Fibroblast of skin of left biceps (primary cell): ENCODE measurements around the gene VSTM2B.

ENCODE experiments used
- DNase-seq, 2 experiments: peaks; one replicate each; pipeline ENCODE4 v3.0.0-alpha.2; 2013; ENCODE audit warnings: low read depth in 2 of 2

VSTM2B gene

DNA sequence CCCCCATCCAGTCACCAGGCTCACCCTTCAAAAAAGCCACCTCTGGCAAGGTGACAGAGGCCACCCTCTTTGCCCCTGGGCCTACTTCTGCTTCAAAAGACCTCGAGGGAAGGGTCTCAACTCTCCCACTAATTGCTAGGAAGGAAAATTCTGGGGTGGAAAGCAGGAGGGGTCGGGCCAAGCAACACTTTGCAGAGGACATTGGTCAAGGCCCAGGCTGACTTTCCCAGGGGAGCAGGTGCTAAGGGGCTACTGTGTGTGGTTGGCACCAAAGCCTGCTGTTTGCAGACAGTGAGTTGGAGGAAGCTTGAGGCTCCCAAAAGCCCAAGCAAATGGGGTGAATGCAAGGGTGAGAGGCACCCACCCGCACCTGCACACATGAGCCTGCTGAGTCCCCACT, 28.6 kb upstream of the VSTM2B start:
- no peak for DNase-seq

DNA sequence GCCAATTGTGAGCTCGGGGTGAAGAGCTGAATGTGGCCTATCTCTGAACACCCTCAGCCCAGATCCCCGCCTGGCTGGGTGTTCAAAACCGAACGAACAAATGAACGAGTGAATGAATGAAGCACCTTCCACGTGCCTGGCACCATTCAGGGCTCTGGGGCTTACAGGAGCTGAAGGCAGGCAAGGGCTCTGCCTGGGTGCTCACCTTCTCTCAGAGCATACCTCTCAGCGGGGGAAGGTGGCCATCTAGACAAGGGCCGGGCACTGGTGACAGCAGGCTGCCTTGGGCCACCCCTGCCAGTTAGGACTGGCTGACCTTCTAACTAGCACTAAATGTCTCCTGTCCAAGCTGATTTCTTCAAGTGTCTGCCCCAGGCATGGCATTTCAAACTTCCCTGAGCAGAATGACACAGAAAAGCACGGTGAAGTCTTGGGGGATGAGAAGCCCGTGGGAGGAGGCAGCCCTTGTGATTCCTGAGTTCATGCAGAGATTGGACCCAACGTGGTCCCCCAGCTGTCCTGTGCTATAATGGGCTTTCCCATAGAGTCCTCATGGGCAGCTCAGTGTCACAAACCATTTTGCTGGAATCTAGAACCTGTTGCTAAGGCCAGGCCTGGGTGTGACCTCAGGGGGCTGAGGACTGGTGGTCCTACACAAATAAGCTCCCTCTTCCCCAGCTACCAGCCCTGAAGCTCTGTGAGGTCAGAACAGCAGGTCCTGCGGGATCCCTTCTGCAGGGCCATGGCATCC, 27.9 kb upstream of the VSTM2B start:
- no peak for DNase-seq

DNA sequence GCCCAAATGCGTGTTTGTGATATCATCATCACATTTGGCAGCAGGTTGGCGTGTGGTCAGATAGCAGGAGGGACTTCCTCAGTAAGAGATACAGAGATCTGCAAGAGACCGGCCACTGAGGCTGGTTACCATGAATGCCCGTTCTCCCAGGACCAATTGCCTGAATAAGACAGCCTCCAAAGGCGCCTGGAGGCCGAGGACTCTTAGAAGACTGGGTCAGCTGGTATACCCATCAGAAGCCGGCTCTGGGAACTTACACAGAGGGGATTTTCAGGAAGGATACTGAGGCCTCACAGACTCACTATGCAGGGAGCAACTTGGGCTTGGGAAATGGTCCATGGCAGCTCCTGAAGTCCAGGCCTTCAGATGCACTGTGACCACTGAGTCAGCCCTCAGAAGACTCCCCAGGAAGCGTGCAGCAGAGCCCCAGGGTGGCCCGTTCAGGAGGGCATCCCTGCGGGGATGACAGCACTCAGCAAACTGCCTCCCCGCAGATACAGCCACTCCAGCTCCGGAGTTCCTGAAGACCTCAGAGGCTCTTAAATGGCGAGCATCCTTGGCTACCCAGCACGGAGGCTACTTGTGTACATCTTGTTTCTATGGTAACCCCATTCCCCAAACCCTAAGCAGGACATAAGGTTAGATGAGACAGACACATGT, 26.4 kb upstream of the VSTM2B start:
- no peak for DNase-seq

DNA sequence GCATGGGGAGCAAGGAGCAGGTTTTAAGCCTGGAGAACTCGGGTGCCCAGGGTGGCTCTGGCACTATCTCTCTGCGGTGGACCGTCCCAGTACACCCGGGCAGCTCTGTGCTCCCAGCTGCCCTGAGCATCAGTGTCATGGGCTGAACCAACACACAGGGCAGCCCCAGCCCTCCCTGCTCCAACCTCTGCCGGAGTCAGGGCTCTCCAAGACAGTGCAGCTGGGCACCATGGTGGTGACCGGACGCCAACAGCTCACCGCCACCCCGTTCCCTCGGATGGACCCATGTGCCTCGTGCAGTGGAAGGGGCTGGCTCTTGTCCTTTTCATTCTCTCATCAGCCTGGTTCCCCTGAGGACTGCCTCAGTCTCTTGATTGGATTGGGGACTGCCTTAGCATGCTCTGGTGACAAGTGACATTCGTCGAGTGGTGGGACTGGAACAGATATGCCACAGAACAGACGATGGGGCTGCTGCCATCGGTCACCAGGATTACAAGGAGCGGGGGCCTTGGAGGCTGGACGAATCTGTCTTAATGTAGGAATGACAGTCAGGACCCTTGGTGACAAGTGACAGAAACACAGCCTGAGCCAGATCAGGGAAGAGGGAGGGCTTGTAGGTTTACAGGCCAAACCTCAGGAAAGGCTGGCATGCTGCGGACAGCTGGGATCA, 25.7 kb upstream of the VSTM2B start:
- DNase-seq = no peak

DNA sequence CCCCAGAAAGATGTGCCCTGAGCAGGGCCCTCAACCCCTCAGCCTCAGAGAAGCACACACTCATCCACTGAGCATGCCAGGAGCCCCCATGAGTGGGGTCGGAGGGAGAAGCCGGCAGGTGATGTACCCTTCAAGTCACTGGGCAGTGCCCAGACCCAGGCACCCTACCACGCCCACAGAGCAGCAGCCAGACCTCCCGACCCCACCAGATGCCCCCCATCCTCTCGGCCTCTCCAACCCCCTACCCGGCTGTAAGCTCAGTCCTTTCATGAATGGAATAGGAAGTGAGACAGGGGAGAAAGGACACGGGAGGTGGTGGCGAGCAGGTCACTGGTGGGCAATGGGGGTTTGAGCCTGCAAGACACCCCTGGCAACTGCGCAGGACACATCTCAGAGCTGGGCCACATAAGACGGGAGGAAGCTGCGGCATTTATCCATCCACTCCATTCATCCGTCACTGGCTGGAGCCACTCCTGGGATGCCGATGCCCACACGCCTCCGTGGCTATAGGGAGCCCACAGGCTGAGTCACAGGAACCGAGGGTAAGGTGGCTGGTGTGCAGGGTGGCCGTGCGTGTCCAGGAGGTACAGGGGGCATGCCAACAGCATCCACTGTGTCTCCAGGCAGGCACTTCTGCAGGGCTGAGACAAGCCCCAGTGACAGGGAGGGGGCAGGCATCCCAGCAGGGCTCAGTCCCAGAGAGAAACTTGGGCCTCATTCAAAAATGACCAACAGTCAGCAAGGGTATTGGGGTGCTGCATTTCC, 23.8 kb upstream of the VSTM2B start:
- no peak for DNase-seq

DNA sequence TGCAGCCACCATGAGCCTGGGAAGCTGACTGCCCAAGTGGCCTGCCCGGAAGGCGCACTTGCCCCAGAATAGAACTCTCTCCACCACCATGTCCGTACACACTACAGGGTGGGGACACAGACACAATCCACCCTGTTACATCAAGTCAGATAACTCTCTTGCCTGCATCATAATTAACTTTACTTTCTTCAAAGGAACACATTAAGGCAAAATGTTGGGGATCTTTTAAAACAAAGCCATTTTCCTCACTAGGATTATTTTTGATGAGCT, 23.3 kb upstream of the VSTM2B start:
- DNase-seq = no peak

DNA sequence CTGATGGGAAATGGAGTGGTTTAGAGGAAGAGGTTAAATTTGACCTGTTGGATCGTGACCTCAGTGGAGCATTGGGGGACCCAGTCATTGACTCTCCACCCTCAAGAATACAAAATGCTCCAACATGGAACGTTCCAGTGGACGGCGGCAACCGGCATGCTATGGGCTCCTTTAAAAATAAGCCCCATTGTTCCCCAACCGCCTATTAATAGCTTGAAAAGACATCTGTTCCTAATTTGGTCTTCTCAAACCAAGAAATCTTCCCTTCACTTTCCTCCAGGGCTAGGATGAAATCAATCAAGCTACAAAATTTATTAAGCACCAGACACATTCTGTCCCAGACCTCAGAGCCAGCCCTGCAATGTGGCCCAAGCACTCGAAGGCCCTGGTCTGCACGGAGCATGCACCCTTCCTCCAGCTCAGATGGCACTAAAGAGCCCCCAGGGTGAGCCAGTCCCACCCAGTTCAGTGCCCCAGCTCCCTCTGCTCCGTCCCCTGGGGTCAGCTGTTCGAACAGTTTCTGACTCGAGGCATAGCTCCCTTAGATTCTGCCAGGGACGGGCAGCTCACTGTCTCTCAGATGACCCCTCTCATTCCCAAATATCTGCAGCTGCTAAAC, 22.5 kb upstream of the VSTM2B start:
- DNase-seq = no peak

DNA sequence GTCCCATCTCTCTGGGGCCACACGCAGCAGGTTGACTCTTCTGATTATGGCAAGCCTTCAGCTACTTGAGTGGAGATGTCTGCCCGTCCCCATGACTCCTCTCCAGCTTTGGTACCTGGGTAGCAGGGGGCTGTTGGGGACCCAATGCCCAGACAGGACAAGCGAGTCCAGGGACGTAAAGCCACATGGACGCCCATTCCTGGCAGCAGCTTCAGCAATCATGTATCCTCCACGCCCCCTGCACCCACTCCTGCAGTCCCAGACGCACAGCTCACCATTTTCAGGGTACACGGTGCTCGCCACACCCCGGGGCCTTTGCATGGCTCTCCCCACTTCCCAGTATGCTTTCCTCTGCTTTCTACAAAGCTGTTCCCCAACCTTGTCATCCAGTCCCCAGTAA, 22.0 kb upstream of the VSTM2B start:
- DNase-seq = no peak

DNA sequence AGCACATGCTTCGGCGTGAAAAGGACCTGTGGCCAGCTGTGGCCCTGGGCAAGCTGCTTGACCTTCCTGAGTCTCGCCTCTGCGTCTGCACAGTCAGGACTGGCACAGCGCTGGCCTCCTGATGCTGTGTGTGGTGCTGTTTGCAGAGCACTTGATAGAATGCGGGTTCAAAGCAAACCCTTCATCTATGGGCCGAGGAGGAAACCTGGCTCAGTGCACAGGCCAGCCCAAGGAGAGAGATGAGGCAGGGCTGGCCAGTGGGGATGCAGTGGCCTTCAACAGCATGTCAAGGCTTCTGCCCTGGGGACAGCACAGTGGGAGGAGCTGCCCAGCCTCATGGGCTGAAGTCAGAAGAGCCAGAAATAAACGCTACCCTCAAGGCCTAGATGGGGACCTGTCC, 21.3 kb upstream of the VSTM2B start:
- DNase-seq = no peak

DNA sequence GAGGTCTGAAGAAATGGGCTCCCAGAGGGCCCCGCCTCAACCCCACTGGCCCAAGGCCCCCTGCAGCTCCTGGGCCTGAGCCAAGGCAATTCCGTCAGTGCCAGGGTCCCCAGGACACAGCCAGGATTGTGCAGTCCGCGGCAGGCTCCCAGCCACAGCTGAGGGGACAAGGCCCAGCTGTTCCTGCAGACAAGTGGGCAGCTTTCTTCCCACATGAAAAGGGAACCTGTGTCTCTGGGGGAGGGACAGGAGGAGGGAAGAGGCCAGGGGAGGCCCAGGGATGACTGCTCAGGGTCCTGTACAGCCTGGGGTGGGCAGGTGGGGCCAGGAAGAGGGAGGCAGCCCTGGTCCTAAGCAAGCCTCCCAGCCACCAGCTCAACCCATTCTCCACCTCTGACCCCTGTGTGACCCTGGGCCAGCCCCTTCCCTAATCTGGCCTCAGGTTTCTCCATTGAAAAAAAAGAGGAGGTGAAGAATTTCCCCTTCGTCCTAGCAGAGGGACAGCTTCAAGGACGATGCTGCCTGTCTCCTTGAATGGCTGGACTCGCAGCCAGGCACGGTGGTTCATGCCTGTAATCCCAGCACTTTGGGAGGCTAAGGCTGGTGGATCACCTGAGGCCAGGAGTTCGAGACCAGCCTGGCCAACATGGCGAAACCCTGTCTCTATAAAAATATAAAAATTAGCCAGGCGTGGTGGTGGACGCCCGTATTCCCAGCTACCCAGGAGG, 20.5 kb upstream of the VSTM2B start:
- DNase-seq = no peak

DNA sequence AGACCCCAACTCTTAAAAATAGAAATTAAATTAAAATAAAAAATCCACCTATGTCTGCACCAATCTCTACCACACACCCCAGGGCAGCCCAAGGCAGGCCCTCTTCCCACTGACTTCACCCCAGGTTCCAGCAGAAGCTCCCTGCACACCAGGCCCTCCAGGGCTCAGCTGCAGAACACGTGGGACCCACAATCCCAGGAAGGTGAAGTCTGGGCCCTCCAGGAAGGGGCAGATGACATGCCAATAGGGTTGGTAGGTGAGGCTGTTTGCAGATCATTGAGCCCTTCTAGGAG, 19.2 kb upstream of the VSTM2B start:
- no peak for DNase-seq

DNA sequence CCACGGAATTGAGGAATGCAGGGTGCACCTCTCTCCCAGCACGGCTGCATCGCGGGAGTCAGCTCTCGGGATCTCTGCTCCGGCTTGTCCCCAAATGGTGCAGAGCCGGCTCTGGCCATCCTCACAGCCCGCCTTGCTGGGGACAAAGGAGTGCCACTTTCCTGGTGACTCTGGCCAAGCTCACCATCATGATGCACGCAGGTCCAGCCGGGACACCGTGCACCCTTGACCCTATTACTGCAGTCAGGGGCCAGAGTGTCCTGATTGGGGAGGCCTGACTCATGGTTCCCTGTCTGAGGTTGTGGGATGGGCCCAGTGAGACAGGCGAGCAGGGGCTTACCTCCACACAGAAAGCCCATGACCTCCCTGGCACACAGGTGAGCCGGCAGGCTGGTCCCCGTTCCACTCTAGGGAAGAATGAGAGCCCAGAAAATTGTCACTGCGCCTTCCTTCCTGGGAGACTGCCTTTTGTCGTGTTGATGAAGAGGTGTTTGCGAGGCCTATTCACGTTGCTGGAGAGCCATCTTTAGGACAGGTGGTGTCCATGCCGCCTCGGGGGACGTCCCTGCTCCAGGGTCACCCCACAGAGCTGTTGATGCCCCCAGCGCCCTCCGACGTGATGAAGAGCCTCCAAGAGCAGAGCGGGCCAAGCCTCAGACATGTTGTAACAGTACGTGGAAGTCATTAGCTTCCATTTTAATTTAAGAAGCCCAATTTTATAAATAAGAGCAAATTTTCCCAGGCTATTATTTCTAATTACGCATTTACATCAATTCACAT, 18.5 kb upstream of the VSTM2B start:
- no peak for DNase-seq

DNA sequence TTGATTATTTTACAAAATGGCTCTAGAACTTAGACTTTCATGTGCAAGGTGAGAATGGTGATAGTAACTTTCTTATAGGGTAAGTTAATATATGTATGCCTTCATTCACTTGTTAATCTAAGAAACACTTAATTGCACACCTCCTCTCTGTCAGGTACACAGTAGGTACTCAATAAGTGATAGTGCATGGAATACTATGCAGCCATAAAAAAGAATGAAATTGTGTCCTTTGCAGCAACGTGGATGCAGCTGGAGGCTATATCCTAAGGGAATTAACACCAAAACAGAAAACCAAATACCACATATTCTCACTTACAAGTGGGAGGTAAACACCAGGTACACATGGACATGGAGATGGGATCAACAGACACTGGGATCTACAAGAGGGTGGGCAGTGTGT, 17.6 kb upstream of the VSTM2B start:
- DNase-seq = no peak

DNA sequence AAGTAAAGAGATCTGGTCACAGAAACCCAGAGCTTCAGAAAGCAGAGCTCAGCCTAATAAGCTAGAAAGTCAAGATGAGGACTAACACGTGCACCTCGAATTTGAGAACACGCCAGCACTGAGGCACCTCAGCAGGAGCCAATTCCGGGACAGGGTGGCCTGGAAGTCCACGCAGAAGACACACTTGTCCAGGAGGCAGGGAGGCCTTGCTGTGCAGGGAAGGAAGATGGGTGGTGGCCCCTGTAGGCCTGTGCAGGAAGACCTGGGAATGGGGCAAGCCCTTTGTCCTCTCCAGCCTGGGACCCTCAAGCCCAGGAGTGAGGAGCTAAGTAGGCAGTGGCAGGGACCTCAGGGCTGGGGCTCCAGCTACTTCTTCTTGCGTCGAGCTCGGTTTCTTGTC, 16.3 kb upstream of the VSTM2B start:
- DNase-seq = no peak

DNA sequence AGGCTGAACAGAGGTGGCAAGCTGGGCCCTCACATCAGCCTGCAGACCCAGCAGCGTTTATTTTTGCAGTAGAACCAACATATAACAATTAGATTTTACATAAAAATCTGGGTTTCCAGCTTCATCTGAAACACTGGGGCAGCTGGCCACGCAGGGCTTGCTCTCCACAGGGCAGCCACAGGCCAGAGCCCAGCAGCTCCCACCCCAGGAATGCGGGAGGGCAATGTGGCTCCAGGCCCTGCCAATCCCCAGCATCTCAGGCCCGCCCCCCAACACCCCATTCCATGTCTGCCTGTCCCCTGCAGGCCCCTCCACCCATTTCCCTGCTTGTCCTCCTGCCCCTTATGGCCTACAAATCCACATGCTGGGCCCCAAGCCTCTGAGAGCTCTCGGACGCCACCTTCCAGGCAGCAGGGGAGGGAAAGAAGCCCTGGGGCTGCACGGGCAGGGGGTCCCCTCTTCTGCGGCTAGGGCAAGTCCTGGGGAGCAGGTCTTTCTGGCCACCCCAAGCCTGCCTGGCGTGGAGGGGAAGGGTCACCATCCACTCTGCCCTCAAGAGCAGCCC, 15.0 kb upstream of the VSTM2B start:
- DNase-seq = no peak

DNA sequence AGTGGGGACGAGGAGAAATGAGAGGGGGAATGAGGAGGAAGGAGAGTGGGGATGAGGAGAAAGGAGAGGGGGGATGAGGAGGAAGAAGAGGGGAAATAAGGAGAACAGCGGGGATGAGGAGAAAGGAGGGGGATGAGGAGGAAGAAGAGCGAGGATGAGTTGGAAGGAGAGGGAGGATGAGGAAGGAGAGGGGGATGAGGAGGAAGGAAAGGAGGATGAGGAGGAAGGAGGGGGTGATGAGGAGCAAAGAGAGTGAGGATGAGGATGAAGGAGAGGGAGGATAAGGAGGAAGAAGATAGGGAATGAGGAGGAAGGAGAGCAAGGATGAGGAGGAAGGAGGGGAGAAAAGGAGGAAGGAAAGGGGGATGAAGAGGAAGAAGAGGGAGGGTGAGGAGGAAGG, 14.0 kb upstream of the VSTM2B start:
- DNase-seq = no peak

DNA sequence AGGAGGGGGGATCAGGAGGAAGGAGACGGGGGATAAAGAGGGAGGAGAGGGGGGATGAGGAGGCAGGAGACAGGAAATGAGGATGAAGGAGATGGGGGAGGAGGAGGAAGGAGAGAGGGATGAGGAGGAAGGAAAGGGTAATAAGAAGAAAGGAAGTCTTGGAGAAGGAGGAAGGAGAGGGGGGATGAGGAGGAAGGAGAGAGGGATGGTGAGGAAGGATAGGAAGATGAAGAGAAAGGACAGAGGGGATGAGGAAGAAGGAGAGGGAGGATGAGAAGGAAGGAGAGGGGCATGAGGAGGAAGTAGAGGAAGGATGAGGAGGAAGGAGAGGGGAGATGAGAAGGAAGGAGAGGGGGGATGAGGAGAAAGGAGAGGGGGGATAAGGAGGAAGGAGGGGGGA, 13.0 kb upstream of the VSTM2B start:
- no peak for DNase-seq

DNA sequence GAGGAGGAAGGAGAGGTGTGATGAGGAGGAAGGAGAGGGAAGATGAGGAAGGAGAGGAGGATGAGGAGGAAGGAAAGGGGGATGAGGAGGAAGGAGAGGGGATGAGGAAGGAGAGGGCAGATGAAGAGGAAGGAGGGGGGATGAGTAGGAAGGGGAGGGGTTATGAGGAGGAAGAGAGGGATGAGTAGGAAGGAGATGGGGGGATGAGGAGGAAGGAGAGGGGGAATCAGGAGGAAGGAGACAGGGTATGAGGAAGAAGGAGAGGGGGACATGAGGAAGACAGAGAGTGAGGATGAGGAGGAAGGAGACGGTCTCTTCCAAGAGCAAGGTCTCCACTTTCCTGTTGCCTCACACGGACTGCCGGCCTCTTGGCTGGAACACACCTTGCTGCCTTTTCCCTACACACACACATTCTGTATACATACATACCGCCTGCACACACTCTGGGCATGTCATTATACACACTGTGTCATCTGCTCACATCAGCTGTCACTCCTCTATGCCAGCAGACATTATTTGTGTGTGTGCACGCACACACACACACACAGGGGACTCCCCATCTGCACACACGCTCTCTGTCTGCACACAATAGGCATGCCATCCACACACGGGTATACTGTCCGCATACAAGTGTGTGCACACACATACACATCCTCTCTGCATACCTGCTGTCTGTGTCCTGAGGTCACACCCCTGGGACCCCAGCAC, 11.1 kb upstream of the VSTM2B start:
- DNase-seq = no peak

DNA sequence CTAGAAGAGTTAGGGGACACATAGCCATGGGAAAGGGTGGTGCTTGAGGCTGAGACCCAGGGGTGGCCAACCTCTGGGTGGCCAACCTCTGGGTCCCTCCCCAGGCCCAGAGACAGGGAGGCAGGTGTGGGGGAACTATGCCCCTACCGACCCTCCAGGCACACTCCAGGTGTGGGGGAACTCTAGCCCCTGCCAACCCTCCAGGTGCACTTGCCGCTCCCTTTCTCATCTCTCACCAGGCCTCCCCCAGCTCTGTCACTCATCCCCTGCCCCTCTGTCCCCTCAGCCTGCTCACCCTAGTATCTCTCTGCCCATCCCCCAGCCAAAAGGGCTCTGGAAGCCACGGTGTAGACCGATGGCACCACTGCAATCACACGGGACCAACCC, 10.6 kb upstream of the VSTM2B start:
- no peak for DNase-seq

DNA sequence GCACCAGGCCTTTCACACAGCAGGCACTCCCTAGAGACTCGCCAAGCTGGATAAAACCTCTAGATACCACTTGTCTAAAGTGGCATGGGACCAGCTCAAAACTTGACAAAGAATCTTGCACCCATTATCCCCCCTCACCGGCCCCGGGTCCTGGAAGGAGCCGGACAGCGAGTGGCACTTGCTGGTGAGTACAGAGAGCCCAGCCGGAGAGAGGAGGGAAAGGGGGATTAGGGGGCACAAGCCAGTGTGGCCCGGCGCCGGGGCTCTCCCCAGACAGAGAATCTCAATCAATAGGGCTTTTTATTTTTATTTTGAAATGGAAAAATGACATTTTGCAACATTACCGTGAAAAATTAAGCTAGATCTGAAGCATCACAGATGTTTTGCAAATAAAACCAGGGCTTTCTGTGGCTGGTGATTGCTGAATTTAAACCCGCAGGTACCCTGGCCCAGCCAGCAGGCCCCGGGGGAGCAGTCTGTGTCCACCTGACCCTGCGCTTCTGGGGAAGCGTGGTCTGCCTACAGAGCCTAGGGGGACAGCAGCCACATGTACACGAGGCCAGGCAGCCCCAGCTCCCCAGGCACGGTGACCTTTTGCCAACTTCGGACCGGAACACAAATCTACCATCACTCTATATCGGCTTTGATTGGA, 10.0 kb upstream of the VSTM2B start:
- DNase-seq = no peak
